Epithelial cell of prostate (primary cell): Measurements from ENCODE around the gene ZNF225.
"Not testable (repeated sequence)": the region's sequence is repeated elsewhere in the genome, so short reads cannot be mapped to it uniquely, and the experiment has no call there.

Experiments
- DNase-seq: peaks from one replicate; pipeline ENCODE4 v3.0.0-alpha.2; 2011; ENCODE audit warnings: low read depth, low spot score
- H3K27ac ChIP-seq: fragments of 450-650 bp; 2 replicates; pipeline ENCODE4 v1.5.1; 2017; ENCODE audit warnings: mild to moderate bottlenecking

ZNF225 gene

GRCh38 chr19:44113138-44113783, at the start of gene ZNF225:
ZNF225 (plus strand) TSS chr19:44113399; CDS start chr19:44115828, 2,429 bp downstream.
- peak; percentile 84 for DNase-seq
- H3K27ac ChIP-seq = peak within 1 kb of the TSS; percentile 34

GRCh38 chr19:44066305-44066704, 46.9 kb upstream of the ZNF225 start:
- no peak for DNase-seq
- H3K27ac ChIP-seq = no peak overlapping the region

DNA sequence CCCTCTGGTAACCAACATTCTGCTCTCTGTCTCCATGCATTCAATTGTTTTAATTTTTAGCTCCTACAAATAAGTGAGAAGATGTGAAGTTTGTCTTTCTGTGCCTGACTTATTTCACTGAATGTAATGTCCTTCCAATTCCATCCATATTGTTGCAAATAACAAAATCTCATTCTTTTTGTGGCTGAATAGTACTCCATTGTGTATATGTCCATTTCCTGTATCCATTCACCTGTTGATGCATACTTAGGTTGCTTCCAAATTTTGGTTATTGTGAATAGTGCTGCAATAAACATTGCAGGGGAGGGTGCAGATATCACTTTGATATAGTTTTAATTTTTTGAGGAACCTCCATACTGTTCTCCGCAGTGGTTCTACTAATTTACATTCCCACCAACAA, 43.8 kb upstream of the ZNF225 start:
- H3K27ac ChIP-seq = no peak overlapping the region
- no peak for DNase-seq

DNA sequence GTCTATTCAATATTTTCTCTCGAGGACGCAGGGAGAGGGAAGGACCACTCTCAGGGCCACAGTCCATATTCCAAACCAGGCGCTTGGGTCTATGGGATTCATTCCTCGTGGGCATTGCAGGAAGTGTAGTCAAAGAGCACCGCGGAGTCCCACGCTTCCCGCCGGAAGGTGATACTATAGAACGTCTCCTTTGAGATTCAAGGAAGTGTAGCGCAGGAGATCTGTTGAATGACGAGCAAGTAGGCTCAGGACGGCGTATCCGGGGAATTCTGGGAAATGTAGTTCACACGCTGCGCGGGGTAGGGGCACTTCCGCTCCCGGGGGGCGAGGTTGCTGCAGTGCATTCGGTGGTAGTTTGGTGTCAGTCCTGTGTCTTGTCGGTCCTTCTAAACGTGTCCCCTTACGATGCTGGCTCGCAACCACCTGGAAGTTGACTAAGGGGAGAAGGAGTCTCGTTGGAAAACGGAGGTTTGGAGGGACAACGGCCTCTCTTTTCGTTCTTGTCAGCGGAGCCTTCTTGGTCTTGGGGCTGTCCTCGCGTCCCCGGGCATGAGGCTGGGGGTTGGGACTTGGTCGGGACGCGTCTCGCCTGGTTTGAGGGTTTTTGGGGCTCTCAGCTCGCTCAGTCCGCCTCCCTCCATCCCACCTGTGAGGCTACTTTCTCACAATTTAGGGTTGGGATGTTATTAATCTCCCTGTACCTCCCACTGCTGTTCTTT, 41.2 kb upstream of the ZNF225 start, which contains the start of gene ZNF284:
Gene ZNF284, plus strand, starts transcription at position 336 of the 719 bp plus-strand sequence. CDS start 4,231 bp downstream, outside the sequence.
- H3K27ac ChIP-seq = peak within 1 kb of the TSS; percentile 33

GRCh38 chr19:44072543-44073401, 40.4 kb upstream of the ZNF225 start:
- no peak for DNase-seq
- no peak overlapping the region for H3K27ac ChIP-seq

More for the DNA sequence above, 41.2 kb upstream of the ZNF225 start, which contains the start of gene ZNF284:
- DNase-seq = peak; percentile 56

- H3K27ac ChIP-seq = no peak overlapping the region
Observed at GRCh38 chr19:44076325-44076724, 36.9 kb upstream of the ZNF225 start.

GRCh38 chr19:44092108-44092507, 21.1 kb upstream of the ZNF225 start:
- H3K27ac ChIP-seq = no peak overlapping the region
- no peak for DNase-seq

More at GRCh38 chr19:44076325-44076724, 36.9 kb upstream of the ZNF225 start:
- DNase-seq = no peak

- DNase-seq = peak; percentile 39
Observed at GRCh38 chr19:44093931-44094765, 19.1 kb upstream of the ZNF225 start, which contains the start of gene ZNF224. ZNF224 (plus strand) TSS chr19:44094361; CDS start chr19:44097874, 3,513 bp downstream.

GRCh38 chr19:44107751-44108150, 5.4 kb upstream of the ZNF225 start:
- DNase-seq = no peak
- no peak overlapping the region for H3K27ac ChIP-seq

More at GRCh38 chr19:44093931-44094765, 19.1 kb upstream of the ZNF225 start, which contains the start of gene ZNF224:
- peak within 1 kb of the TSS; percentile 58 for H3K27ac ChIP-seq

DNA sequence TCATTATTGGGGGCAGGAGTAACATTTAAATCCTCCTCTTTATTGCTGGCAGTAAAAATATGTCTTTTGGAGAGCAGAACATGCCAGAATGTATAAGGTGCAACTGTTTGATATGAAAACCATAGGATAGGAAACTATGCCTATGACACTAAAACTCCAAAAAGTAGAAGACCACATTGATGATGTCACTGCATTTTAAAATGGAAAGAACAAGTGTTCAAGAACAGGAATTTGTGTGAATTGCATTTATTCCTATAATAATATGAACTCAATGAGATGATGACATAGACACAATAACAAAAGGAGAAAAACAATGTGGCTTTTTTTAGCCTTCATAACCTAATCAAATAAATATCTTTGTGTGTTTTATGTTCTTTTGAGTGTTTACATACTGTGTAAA, 3.7 kb upstream of the ZNF225 start:
- DNase-seq = no peak
- H3K27ac ChIP-seq = no peak overlapping the region

DNA sequence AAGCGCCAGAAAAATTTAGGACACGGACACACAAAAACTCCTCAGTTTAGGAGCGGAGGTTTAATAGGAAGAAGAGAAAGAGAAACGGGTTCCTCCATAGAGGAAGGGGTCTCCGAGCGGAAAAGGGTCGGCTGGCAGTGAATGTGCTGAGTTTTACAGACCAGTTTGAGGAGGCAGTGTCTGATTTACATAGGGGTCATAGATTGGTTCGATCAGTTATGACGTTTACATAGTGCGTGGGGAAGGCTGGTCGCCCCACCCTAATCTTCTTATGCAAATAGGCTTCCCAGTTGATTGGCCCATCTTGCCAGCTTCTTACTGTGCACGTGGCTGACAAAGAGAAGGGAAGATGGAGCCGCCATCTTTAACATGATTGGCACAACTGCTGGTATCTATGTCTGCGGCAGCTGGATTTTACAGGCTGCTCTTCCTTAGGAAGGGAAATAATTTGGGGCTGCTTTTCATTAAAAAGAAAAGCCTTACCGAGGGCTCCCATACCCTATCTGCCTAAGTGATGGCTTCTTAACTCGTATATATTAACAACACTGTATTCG, 1.2 kb upstream of the ZNF225 start:
- peak; percentile 39 for DNase-seq
- peak overlapping the region; percentile 34 for H3K27ac ChIP-seq

- DNase-seq = no peak
- H3K27ac ChIP-seq = peak overlapping the region; percentile 34
Observed at GRCh38 chr19:44112802-44113137, 429 bp upstream of the ZNF225 start.

GRCh38 chr19:44113784-44114390, 688 bp downstream of the ZNF225 start:
- H3K27ac ChIP-seq = peak overlapping the region; percentile 18
- DNase-seq = no peak

DNA sequence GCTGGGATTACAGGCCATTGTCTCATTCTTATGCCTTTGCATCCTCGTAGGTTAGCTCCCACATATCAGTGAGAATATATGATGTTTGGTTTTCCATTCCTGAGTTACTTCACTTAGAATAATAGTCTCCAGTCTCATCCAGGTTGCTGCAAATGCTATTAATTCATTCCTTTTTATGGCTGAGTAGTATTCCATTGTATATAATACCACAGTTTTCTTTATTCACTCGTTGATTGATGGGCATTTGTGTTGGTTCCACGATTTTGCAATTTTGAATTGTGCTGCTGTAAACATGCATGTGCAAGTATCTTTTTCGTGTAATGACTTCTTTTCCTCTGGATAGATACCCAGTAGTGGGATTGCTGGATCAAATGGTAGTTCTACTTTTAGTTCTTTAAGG, 8.0 kb downstream of the ZNF225 start:
- DNase-seq, H3K27ac ChIP-seq: not testable (repeated sequence)

- no peak for DNase-seq
Observed at GRCh38 chr19:44131955-44132354, 18.8 kb downstream of the ZNF225 start.

GRCh38 chr19:44141191-44142058, 28.2 kb downstream of the ZNF225 start, which contains the start of gene ZNF234:
ZNF234 (plus strand) TSS chr19:44141554; CDS start chr19:44144633, 3,079 bp downstream.
- DNase-seq = no peak
- peak within 1 kb of the TSS; percentile 6 for H3K27ac ChIP-seq

More at GRCh38 chr19:44131955-44132354, 18.8 kb downstream of the ZNF225 start:
- H3K27ac ChIP-seq = no peak overlapping the region

DNA sequence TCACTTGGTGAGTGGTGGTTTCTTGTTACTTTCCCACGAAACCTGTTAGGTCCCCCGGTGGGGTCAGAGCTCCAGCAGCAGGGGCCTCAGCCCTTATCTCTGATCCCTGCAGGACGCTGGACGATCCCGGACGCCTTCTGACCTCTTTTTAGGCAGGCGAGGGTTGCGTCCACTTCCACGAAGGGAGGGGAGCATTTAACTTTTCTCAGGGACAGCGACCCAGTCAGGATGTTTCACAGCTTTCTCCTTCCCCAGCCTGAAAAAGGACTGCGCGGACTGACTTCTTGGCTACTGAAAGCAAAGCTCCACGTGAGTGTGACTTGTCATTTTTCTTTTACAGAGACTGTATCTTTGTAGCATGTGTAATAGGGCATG, 28.8 kb downstream of the ZNF225 start:
- no peak overlapping the region for H3K27ac ChIP-seq
- DNase-seq = no peak

DNA sequence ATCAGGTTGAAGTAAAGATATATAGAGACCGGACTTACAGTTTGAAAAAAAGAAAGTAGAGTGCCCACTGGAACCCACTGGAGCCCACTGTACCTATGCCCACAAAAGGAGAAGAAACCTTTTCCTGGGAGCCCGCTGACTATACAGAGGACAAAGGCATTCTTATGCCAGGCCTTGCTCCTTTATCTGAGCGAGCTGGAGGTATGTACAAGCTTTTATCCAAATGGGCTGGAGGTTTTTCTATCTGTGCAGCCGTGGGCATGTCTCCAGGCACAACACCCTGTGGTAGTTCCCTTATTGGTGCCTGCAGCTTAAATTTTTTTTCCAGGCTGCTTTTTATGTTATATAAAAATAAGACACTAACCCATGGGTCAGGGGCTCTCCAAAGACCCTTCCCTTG, 36.6 kb downstream of the ZNF225 start:
- no peak for DNase-seq
- H3K27ac ChIP-seq = no peak overlapping the region
